GM18508 (cell line): ENCODE results near the gene LRMDA.

ENCODE experiments used
- ATAC-seq: cut with Tn5 transposase; IDR thresholded peaks from one replicate; pipeline ENCODE4 v1.9.1; 2021; ENCODE audit warnings: moderate number of reproducible peaks; ENCODE audit not compliant: insufficient read depth, unreplicated experiment

LRMDA gene

GRCh38 chr10:75527542-75527941 is 96.1 kb downstream of the LRMDA start:
- no peak for ATAC-seq

- no peak for ATAC-seq
These were observed 97.0 kb downstream of the LRMDA start for GRCh38 chr10:75528392-75528791.

GRCh38 chr10:75530299-75530698 is 98.9 kb downstream of the LRMDA start:
- ATAC-seq, result no peak

- no peak for ATAC-seq
These were observed 100.2 kb downstream of the LRMDA start for GRCh38 chr10:75531571-75532031.

- ATAC-seq, result no peak
These were observed 101.0 kb downstream of the LRMDA start for GRCh38 chr10:75532253-75532924.

- ATAC-seq, result no peak
These were observed 106.7 kb downstream of the LRMDA start for GRCh38 chr10:75538144-75538543.

- no peak for ATAC-seq
These were observed 107.3 kb downstream of the LRMDA start for GRCh38 chr10:75538765-75539164.

- ATAC-seq, result peak; percentile 65
These were observed 109.0 kb downstream of the LRMDA start for GRCh38 chr10:75540357-75540966.

GRCh38 chr10:75540981-75541380 is 109.6 kb downstream of the LRMDA start:
- ATAC-seq, result no peak

GRCh38 chr10:75541411-75541810 is 110.0 kb downstream of the LRMDA start:
- no peak for ATAC-seq

GRCh38 chr10:75542084-75542483 is 110.7 kb downstream of the LRMDA start:
- ATAC-seq, result no peak

GRCh38 chr10:75542906-75543305 is 111.5 kb downstream of the LRMDA start:
- no peak for ATAC-seq

- no peak for ATAC-seq
These were observed 113.0 kb downstream of the LRMDA start for GRCh38 chr10:75544386-75544785.

- no peak for ATAC-seq
These were observed 113.7 kb downstream of the LRMDA start for GRCh38 chr10:75544993-75545706.

- ATAC-seq, result no peak
These were observed 114.6 kb downstream of the LRMDA start for GRCh38 chr10:75546004-75546403.

GRCh38 chr10:75547391-75548298 is 116.2 kb downstream of the LRMDA start:
- no peak for ATAC-seq

GRCh38 chr10:75548356-75548755 is 116.9 kb downstream of the LRMDA start:
- no peak for ATAC-seq

GRCh38 chr10:75550191-75550590 is 118.8 kb downstream of the LRMDA start:
- ATAC-seq, result no peak

GRCh38 chr10:75552171-75552570 is 120.7 kb downstream of the LRMDA start:
- no peak for ATAC-seq

GRCh38 chr10:75553550-75553949 is 122.1 kb downstream of the LRMDA start:
- ATAC-seq, result no peak
